ENCODE data around the gene AHCYL2. TPM values are rescaled to one million over a fixed set of nuclear protein-coding genes. Genes with fewer than 3 reads are reported as not detected.

Gene AHCYL2
- total RNA-seq, 4 donors from 2014 or later: 22.7 to 41.0 (median 35.7) TPM

DNA sequence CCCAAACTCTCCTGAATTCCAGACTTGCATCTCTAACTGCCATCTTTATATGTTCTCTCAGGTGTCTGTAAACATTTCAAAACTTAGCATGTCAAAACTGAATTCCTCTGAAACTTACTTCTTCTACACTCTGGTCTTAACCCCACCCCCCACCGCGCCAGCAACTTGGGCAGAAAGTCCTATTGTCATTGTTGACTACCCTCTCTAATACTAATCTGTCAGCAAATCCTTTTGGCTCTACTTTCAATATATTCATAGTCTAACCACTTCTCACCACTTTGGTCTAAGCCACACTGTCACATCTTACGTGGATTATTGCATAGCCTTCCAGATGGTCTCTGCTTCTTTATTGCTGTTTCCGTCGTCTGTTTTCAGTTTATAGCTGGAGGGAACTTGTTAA is 86.6 kb downstream of the AHCYL2 start:
- intact Hi-C loops (cut with DNase I; ENCODE audit: low total_unique reads) (no loop called here), in situ Hi-C loops (cut with MboI; ENCODE audit: low sequenced_read_pairs in 4 of 4) (no loop called here)
- Histone ChIP-seq H3K27ac (no peak overlapping the region), H3K27me3 (no peaks in the 10 kb centered on the region), H3K36me3 (no peaks in the 10 kb centered on the region), H3K4me1 (peaks cover 51 to 60% of the 10 kb centered on the region in 2 donors), H3K4me3 (no peak overlapping the region), H3K9me3 (no peaks in the 10 kb centered on the region)
- ATAC-seq: no peak
- no peak for DNase-seq
- TF ChIP-seq CTCF (IDR thresholded peaks at IDR 0.05 in 4 of 5, conservative IDR thresholded peaks at IDR 0.05 in 1 of 5): no peak
- TF ChIP-seq POLR2A (IDR thresholded peaks at IDR 0.05): no peak

DNA sequence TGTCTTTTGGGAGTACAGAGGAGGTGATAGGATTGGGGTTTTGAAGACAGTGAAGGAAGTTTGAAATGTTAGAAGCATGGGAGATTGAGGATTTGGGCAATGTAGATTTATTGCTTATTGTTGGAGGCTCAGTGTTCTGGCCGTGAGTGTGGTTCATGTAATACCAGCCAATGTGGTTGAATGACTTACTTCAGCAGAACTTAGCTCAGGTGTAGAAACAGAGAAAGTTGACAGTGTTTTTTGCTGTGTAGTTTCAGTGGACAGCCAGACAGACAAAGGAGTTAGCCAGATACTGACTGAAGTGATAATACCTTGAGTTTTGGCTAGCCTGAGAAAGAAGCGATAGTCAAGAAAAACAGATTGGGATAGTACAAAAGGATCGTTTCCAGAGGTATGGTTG is 88.5 kb downstream of the AHCYL2 start:
- no peaks in the 10 kb centered on the region for H3K27me3 ChIP-seq
- H3K4me3 ChIP-seq: no peak overlapping the region
- no peak for DNase-seq
- H3K27ac ChIP-seq: peak overlapping the region in 2 of 4 donors; percentile 44 to 85
- intact Hi-C loops (cut with DNase I; ENCODE audit: low total_unique reads) (no loop called here), in situ Hi-C loops (cut with MboI; ENCODE audit: low sequenced_read_pairs in 4 of 4) (no loop called here)
- H3K9me3 ChIP-seq: no peaks in the 10 kb centered on the region
- no peak for TF ChIP-seq CTCF (IDR thresholded peaks at IDR 0.05 in 4 of 5, conservative IDR thresholded peaks at IDR 0.05 in 1 of 5)
- TF ChIP-seq POLR2A (IDR thresholded peaks at IDR 0.05): no peak
- ATAC-seq: no peak
- H3K36me3 ChIP-seq: no peaks in the 10 kb centered on the region
- peaks cover 45 to 51% of the 10 kb centered on the region in 2 donors for H3K4me1 ChIP-seq

- peak; percentile 98 for ATAC-seq
- Histone ChIP-seq H3K27ac (peak overlapping the region; percentile 81 to 86 (median 84)), H3K27me3 (no peaks in the 10 kb centered on the region), H3K4me3 (peak overlapping the region in 3 of 4 donors; percentile 16 to 29 (median 21)), H3K4me1 (peaks cover 40 to 44% of the 10 kb centered on the region in 2 donors), H3K9me3 (no peaks in the 10 kb centered on the region), H3K36me3 (no peaks in the 10 kb centered on the region)
- DNase-seq: peak; percentile 67 to 86
- in situ Hi-C loops (cut with MboI; ENCODE audit: low sequenced_read_pairs in 4 of 4): no loop called here
- intact Hi-C loops (cut with DNase I; ENCODE audit: low total_unique reads): no loop called here
- TF ChIP-seq CTCF (IDR thresholded peaks at IDR 0.05 in 4 of 5, conservative IDR thresholded peaks at IDR 0.05 in 1 of 5) (no peak), POLR2A (IDR thresholded peaks at IDR 0.05) (peak; percentile 16 to 27)
Observed at GRCh38 chr7:129315960-129316359, 91.1 kb downstream of the AHCYL2 start.

GRCh38 chr7:129317450-129317849 is 92.6 kb downstream of the AHCYL2 start:
- H3K27me3 ChIP-seq: no peaks in the 10 kb centered on the region
- ATAC-seq (no peak), DNase-seq (no peak)
- no peak overlapping the region for H3K4me3 ChIP-seq
- H3K9me3 ChIP-seq: no peaks in the 10 kb centered on the region
- peaks cover 39 to 40% of the 10 kb centered on the region in 2 donors for H3K4me1 ChIP-seq
- H3K36me3 ChIP-seq: no peaks in the 10 kb centered on the region
- TF ChIP-seq POLR2A (IDR thresholded peaks at IDR 0.05) (no peak), CTCF (IDR thresholded peaks at IDR 0.05 in 4 of 5, conservative IDR thresholded peaks at IDR 0.05 in 1 of 5) (no peak)
- intact Hi-C loops (cut with DNase I; ENCODE audit: low total_unique reads): no loop called here
- peak overlapping the region in 2 of 4 donors; percentile 83 to 85 for H3K27ac ChIP-seq
- in situ Hi-C loops (cut with MboI; ENCODE audit: low sequenced_read_pairs in 4 of 4): no loop called here

- Histone ChIP-seq H3K4me3 (no peak overlapping the region), H3K9me3 (no peaks in the 10 kb centered on the region), H3K27me3 (no peaks in the 10 kb centered on the region), H3K4me1 (no peaks in the 10 kb centered on the region), H3K27ac (no peak overlapping the region), H3K36me3 (no peaks in the 10 kb centered on the region)
- intact Hi-C loops (cut with DNase I; ENCODE audit: low total_unique reads): no loop called here
- TF ChIP-seq CTCF (IDR thresholded peaks at IDR 0.05 in 4 of 5, conservative IDR thresholded peaks at IDR 0.05 in 1 of 5): no peak
- TF ChIP-seq POLR2A (IDR thresholded peaks at IDR 0.05): no peak
- DNase-seq (no peak), ATAC-seq (no peak)
- in situ Hi-C loops (cut with MboI; ENCODE audit: low sequenced_read_pairs in 4 of 4): no loop called here
Observed at GRCh38 chr7:129327076-129327475, 102.2 kb downstream of the AHCYL2 start.

All from gastrocnemius medialis (tissue), 4 donors.